Naive thymus-derived CD8-positive, alpha-beta T cell (primary cell): ENCODE results near the gene SLC26A6. TPM values are rescaled to one million over a fixed set of nuclear protein-coding genes. Genes with fewer than 3 reads are reported as not detected.

Source experiments
- ATAC-seq, 2 donors: fragments of 150-1000 bp; cut with Tn5 transposase in 1 of 2; sonication (Bioruptor Pico), chemical (Tn5 transposase) in 1 of 2; 1 replicate in 1 of 2; 2 replicates in 1 of 2; pipeline ENCODE4 v1.10.0; 2021; ENCODE audit warnings: mild to moderate bottlenecking in 2 of 2, moderate library complexity in 2 of 2
- POLR2A ChIA-PET: fragments of 350-600 bp; sonication (Branson Sonifier 250); formaldehyde crosslinking; loops from one replicate; lab custom pipeline; 2021; ENCODE audit warnings: antibody characterized with exemption; lab: Charles Lee
- DNase-seq, 10 donors: peaks; one replicate each; pipeline versions ENCODE4 v3.0.0 to v3.0.0-alpha.2; 2020 to 2022
- H3K27ac Mint-ChIP-seq, 10 donors: one replicate each; pipeline ENCODE4 v1.8.0; 2020 to 2022; ENCODE audit warnings: mild to moderate bottlenecking in 10 of 10, mixed read lengths in 10 of 10, moderate library complexity in 4 of 10, inconsistent platforms in 1 of 10
- H3K27me3 Mint-ChIP-seq, 5 donors: one replicate each; pipeline ENCODE4 v1.8.0; 2021 to 2022; ENCODE audit warnings: mixed read lengths in 5 of 5
- H3K36me3 Mint-ChIP-seq, 3 donors: one replicate each; pipeline ENCODE4 v1.8.0; 2020 to 2022; ENCODE audit warnings: mixed read lengths in 3 of 3, mild to moderate bottlenecking in 2 of 3, inconsistent platforms in 1 of 3
- H3K4me1 Mint-ChIP-seq, 4 donors: one replicate each; pipeline ENCODE4 v1.8.0; 2021 to 2022; ENCODE audit warnings: mixed read lengths in 4 of 4
- H3K4me3 Mint-ChIP-seq, 10 donors: one replicate each; pipeline ENCODE4 v1.8.0; 2020 to 2022; ENCODE audit warnings: mild to moderate bottlenecking in 10 of 10, mixed read lengths in 10 of 10, moderate library complexity in 6 of 10, inconsistent platforms in 1 of 10
- H3K9me3 Mint-ChIP-seq, 9 donors: one replicate each; pipeline ENCODE4 v1.8.0; 2020 to 2022; ENCODE audit warnings: mixed read lengths in 9 of 9, mild to moderate bottlenecking in 3 of 9, inconsistent platforms in 1 of 9, moderate library complexity in 1 of 9
- polyA plus RNA-seq, 3 donors: library from polyadenylated mRNA; unstranded; fragments of 300-500 nt; fragmentation: Illumina TruSeq; gene quantifications; one replicate each; pipeline ENCODE4 v1.2.3, GENCODE V29; 2021
- total RNA-seq, 8 experiments: library from RNA in 2 of 8; stranded (reverse) in 2 of 8; gene quantifications; one replicate each; pipeline ENCODE4 v1.2.3 and lab custom pipeline; 2021 to 2026

Gene SLC26A6
- total RNA-seq (10 to 100 TPM; 28.6 to 30.6 TPM), polyA plus RNA-seq (1 to 10 TPM; 3.0 to 3.7 (median 3.5) TPM), total RNA-seq (lab: John Stamatoyannopoulos, UW) (20.2 to 59.1 (median 31.9) reads per million in 6 experiments)

GRCh38 chr3:48635222-48636021 lies at the start of gene SLC26A6:
SLC26A6 (minus strand) TSS chr3:48635461; CDS start chr3:48635393, 68 bp downstream.
- peaks cover 0 to 4% (median 0%) of the 10 kb centered on the region in 3 donors for H3K36me3 Mint-ChIP-seq
- DNase-seq: peak; percentile 84 to 93 (median 86)
- peaks cover 4 to 27% (median 20%) of the 10 kb centered on the region in 4 donors for H3K4me1 Mint-ChIP-seq
- no peaks in the 10 kb centered on the region for H3K27me3 Mint-ChIP-seq
- H3K9me3 Mint-ChIP-seq: no peaks in the 10 kb centered on the region
- peak; percentile 97 to 98 for ATAC-seq
- POLR2A ChIA-PET: interaction anchor here (0.6 to 2.2 kb wide), 9 partner anchors 19 to 834 kb away, joined by 3 to 10 read pairs (median 3); partner anchors contain the start of genes IP6K2, QRICH1 and WDR6
- peak within 1 kb of the TSS; percentile 85 to 93 (median 89) for H3K4me3 Mint-ChIP-seq
- H3K27ac Mint-ChIP-seq: peak within 1 kb of the TSS; percentile 31 to 84 (median 66)

GRCh38 chr3:48684480-48685143 lies 49.4 kb upstream of the SLC26A6 start:
- Mint-ChIP-seq H3K36me3 (peaks cover 0 to 41% (median 11%) of the 10 kb centered on the region in 3 donors), H3K4me1 (peaks cover 24 to 39% (median 37%) of the 10 kb centered on the region in 4 donors), H3K9me3 (no peaks in the 10 kb centered on the region), H3K27me3 (no peaks in the 10 kb centered on the region), H3K4me3 (peak overlapping the region; percentile 82 to 98 (median 91)), H3K27ac (peak overlapping the region in 8 of 10 donors; percentile 59 to 94 (median 83))
- POLR2A ChIA-PET: interaction anchor here (0.5 to 1.5 kb wide), 4 partner anchors 17 to 309 kb away, joined by 3 to 7 read pairs (median 4); partner anchors contain the start of gene IP6K2
- no peak for ATAC-seq
- DNase-seq: no peak

- peaks cover 24 to 43% (median 39%) of the 10 kb centered on the region in 4 donors for H3K4me1 Mint-ChIP-seq
- no peaks in the 10 kb centered on the region for H3K27me3 Mint-ChIP-seq
- peak overlapping the region in 9 of 10 donors; percentile 44 to 97 (median 84) for H3K4me3 Mint-ChIP-seq
- ATAC-seq (no peak), DNase-seq (no peak)
- no peaks in the 10 kb centered on the region for H3K9me3 Mint-ChIP-seq
- POLR2A ChIA-PET: interaction anchor here (0.8 to 1.5 kb wide), 2 partner anchors 18 to 22 kb away, joined by 4 to 5 read pairs; no protein-coding TSS in a partner anchor
- peaks cover 0 to 36% (median 11%) of the 10 kb centered on the region in 3 donors for H3K36me3 Mint-ChIP-seq
- H3K27ac Mint-ChIP-seq: peak overlapping the region in 4 of 10 donors; percentile 65 to 85 (median 68)
Measured at GRCh38 chr3:48684054-48684349, 48.7 kb upstream of the SLC26A6 start.

- Mint-ChIP-seq H3K27ac (peak overlapping the region in 2 of 10 donors; percentile 38 to 65), H3K27me3 (no peaks in the 10 kb centered on the region), H3K4me1 (peaks cover 24 to 45% (median 39%) of the 10 kb centered on the region in 4 donors), H3K4me3 (no peak overlapping the region), H3K36me3 (peaks cover 0 to 35% (median 6%) of the 10 kb centered on the region in 3 donors), H3K9me3 (no peaks in the 10 kb centered on the region)
- POLR2A ChIA-PET: no interaction called here
- ATAC-seq (no peak), DNase-seq (no peak)
Measured at GRCh38 chr3:48682786-48683185, 47.5 kb upstream of the SLC26A6 start.

GRCh38 chr3:48681974-48682610 lies 46.8 kb upstream of the SLC26A6 start:
- Mint-ChIP-seq H3K4me1 (peaks cover 23 to 45% (median 39%) of the 10 kb centered on the region in 4 donors), H3K4me3 (peak overlapping the region in 1 of 10 donors; percentile 38), H3K27ac (no peak overlapping the region), H3K27me3 (no peaks in the 10 kb centered on the region), H3K9me3 (no peaks in the 10 kb centered on the region), H3K36me3 (peaks cover 0 to 37% (median 6%) of the 10 kb centered on the region in 3 donors)
- POLR2A ChIA-PET: no interaction called here
- ATAC-seq (no peak), DNase-seq (no peak)

GRCh38 chr3:48681541-48681880 lies 46.2 kb upstream of the SLC26A6 start:
- no peak for DNase-seq
- Mint-ChIP-seq H3K4me1 (peaks cover 21 to 43% (median 36%) of the 10 kb centered on the region in 4 donors), H3K36me3 (peaks cover 0 to 35% (median 6%) of the 10 kb centered on the region in 3 donors), H3K27me3 (no peaks in the 10 kb centered on the region), H3K9me3 (no peaks in the 10 kb centered on the region), H3K27ac (no peak overlapping the region), H3K4me3 (no peak overlapping the region)
- no peak for ATAC-seq
- POLR2A ChIA-PET: no interaction called here

- Mint-ChIP-seq H3K27ac (peak overlapping the region in 4 of 10 donors; percentile 24 to 63 (median 50)), H3K4me3 (peak overlapping the region in 1 of 10 donors; percentile 18), H3K4me1 (peaks cover 18 to 40% (median 32%) of the 10 kb centered on the region in 4 donors), H3K36me3 (peaks cover 0 to 38% (median 6%) of the 10 kb centered on the region in 3 donors), H3K9me3 (no peaks in the 10 kb centered on the region), H3K27me3 (no peaks in the 10 kb centered on the region)
- ATAC-seq (no peak), DNase-seq (no peak)
- POLR2A ChIA-PET: no interaction called here
Measured at GRCh38 chr3:48680811-48681540, 45.7 kb upstream of the SLC26A6 start.

GRCh38 chr3:48679411-48680391 lies 44.4 kb upstream of the SLC26A6 start:
- POLR2A ChIA-PET: no interaction called here
- ATAC-seq (no peak), DNase-seq (no peak)
- Mint-ChIP-seq H3K27me3 (no peaks in the 10 kb centered on the region), H3K4me3 (no peak overlapping the region), H3K36me3 (peaks cover 0 to 41% (median 6%) of the 10 kb centered on the region in 3 donors), H3K27ac (no peak overlapping the region), H3K9me3 (no peaks in the 10 kb centered on the region), H3K4me1 (peaks cover 18 to 32% (median 26%) of the 10 kb centered on the region in 4 donors)

- POLR2A ChIA-PET: no interaction called here
- DNase-seq (no peak), ATAC-seq (no peak)
- H3K27me3 Mint-ChIP-seq: no peaks in the 10 kb centered on the region
- H3K36me3 Mint-ChIP-seq: peaks cover 0 to 41% (median 6%) of the 10 kb centered on the region in 3 donors
- no peak overlapping the region for H3K4me3 Mint-ChIP-seq
- peaks cover 12 to 24% (median 18%) of the 10 kb centered on the region in 4 donors for H3K4me1 Mint-ChIP-seq
- H3K27ac Mint-ChIP-seq: no peak overlapping the region
- no peaks in the 10 kb centered on the region for H3K9me3 Mint-ChIP-seq
Measured at GRCh38 chr3:48678566-48679380, 43.5 kb upstream of the SLC26A6 start.

- Mint-ChIP-seq H3K27ac (peak overlapping the region in 2 of 10 donors; percentile 13 to 52), H3K4me1 (peaks cover 5 to 20% (median 14%) of the 10 kb centered on the region in 4 donors), H3K4me3 (no peak overlapping the region), H3K36me3 (peaks cover 0 to 41% (median 6%) of the 10 kb centered on the region in 3 donors), H3K27me3 (no peaks in the 10 kb centered on the region), H3K9me3 (no peaks in the 10 kb centered on the region)
- POLR2A ChIA-PET: no interaction called here
- ATAC-seq (no peak), DNase-seq (no peak)
Measured at GRCh38 chr3:48678056-48678455, 42.8 kb upstream of the SLC26A6 start.
